Keratinocyte (primary cell): ENCODE data around the gene SLC4A2. TPM values are rescaled to one million over a fixed set of nuclear protein-coding genes. Genes with fewer than 3 reads are reported as not detected.
A peak's percentile ranks its signal among the peaks of the same experiment; 100 is the strongest.

Source experiments
- DNase-seq: peaks from one replicate; pipeline ENCODE4 v3.0.0-alpha.2; 2011; ENCODE audit warnings: low read depth, missing footprints, low spot score
- FAIRE-seq: peaks from 2 replicates; lab custom pipeline; 2011; peaks lifted over from hg19 to GRCh38; lab: Jason Lieb, UNC
- H2AFZ ChIP-seq: 2 replicates; pipeline ENCODE4 v1.6.0; 2012; ENCODE audit warnings: low read length, control low read depth, inconsistent platforms; ENCODE audit not compliant: control insufficient read depth
- H3K27ac ChIP-seq: 2 replicates; pipeline ENCODE4 v1.5.1; 2011; ENCODE audit warnings: low read length; ENCODE audit not compliant: control insufficient read depth, insufficient read depth
- H3K27me3 ChIP-seq: 3 replicates; pipeline ENCODE4 v1.6.0; 2011; ENCODE audit warnings: low read length; ENCODE audit not compliant: control insufficient read depth, insufficient read depth; ENCODE audit errors: extremely low read depth
- H3K36me3 ChIP-seq, 2 experiments: 2 replicates in 1 of 2; 3 replicates in 1 of 2; pipeline ENCODE4 v1.5.1; 2011; ENCODE audit warnings: low read length in 2 of 2, mild to moderate bottlenecking in 1 of 2; ENCODE audit not compliant: control insufficient read depth in 2 of 2, insufficient read depth in 2 of 2; ENCODE audit errors: extremely low read depth in 1 of 2
- H3K4me1 ChIP-seq: 3 replicates; pipeline ENCODE4 v1.5.1; 2011; ENCODE audit warnings: low read length; ENCODE audit not compliant: control insufficient read depth, insufficient read depth; ENCODE audit errors: extremely low read depth
- H3K4me2 ChIP-seq: 3 replicates; pipeline ENCODE4 v1.6.0; 2011; ENCODE audit warnings: low read depth, low read length; ENCODE audit not compliant: control insufficient read depth, insufficient read depth; ENCODE audit errors: extremely low read depth
- H3K4me3 ChIP-seq, 3 experiments: fragments of 200-600 bp in 1 of 3; sonication (generic) in 1 of 3; 2 replicates in 2 of 3; 3 replicates in 1 of 3; pipeline ENCODE4 v1.5.1; 2011 to 2016; ENCODE audit warnings: low read length in 3 of 3, mild to moderate bottlenecking in 3 of 3, control low read depth in 2 of 3, inconsistent platforms in 1 of 3, low read depth in 1 of 3, mixed read lengths in 1 of 3, mixed run types in 1 of 3, moderate library complexity in 1 of 3; ENCODE audit not compliant: control insufficient read depth in 2 of 3, insufficient read depth in 2 of 3; ENCODE audit errors: extremely low read depth in 1 of 3
- H3K79me2 ChIP-seq: 2 replicates; pipeline ENCODE4 v1.6.0; 2012; ENCODE audit warnings: low read length; ENCODE audit not compliant: control insufficient read depth, insufficient read depth
- H3K9ac ChIP-seq: 3 replicates; pipeline ENCODE4 v1.6.0; 2011; ENCODE audit warnings: low read length; ENCODE audit not compliant: control insufficient read depth, insufficient read depth; ENCODE audit errors: extremely low read depth
- H3K9me1 ChIP-seq: 3 replicates; pipeline ENCODE4 v1.6.0; 2011; ENCODE audit warnings: low read length; ENCODE audit not compliant: control insufficient read depth, insufficient read depth; ENCODE audit errors: extremely low read depth
- H3K9me3 ChIP-seq: 2 replicates; pipeline ENCODE4 v1.5.1; 2012; ENCODE audit warnings: low read depth, low read length; ENCODE audit not compliant: control insufficient read depth
- H4K20me1 ChIP-seq: 3 replicates; pipeline ENCODE4 v1.6.0; 2011; ENCODE audit warnings: low read length; ENCODE audit not compliant: control insufficient read depth, insufficient read depth; ENCODE audit errors: extremely low read depth
- CTCF ChIP-seq, 3 experiments: IDR thresholded peaks in 1 of 3; conservative IDR thresholded peaks in 1 of 3; optimal IDR thresholded peaks in 1 of 3; 2 replicates in 2 of 3; 3 replicates in 1 of 3; pipeline versions ENCODE3 to v1.5.1; 2011; ENCODE audit warnings: low read length in 3 of 3, mild to moderate bottlenecking in 3 of 3, moderate library complexity in 2 of 3, control low read depth in 1 of 3, inconsistent platforms in 1 of 3; ENCODE audit not compliant: insufficient read depth in 2 of 3; ENCODE audit errors: extremely low read depth in 1 of 3
- EZH2 ChIP-seq: IDR thresholded peaks from one replicate; pipeline ENCODE4 v1.6.1; 2012; ENCODE audit warnings: inconsistent platforms, mild to moderate bottlenecking, low read length, moderate library complexity
- dilution Hi-C: fragments of 300-500 bp; cut with MboI; formaldehyde crosslinking; loops from one replicate; pipeline ENCODE4 v1.7.0; 2020; ENCODE audit warnings: low sequenced_read_pairs; ENCODE audit not compliant: extremely low pct_ligation_motif_present
- polyA plus RNA-seq, 5 experiments: library from polyadenylated mRNA; depleted of rRNA in 3 of 5; stranded (reverse) in 3 of 5; stranded (forward) in 1 of 5; unstranded in 1 of 5; fragments of >200 nt; gene quantifications; 1 replicate in 1 of 5; 2 replicates in 3 of 5; 3 replicates in 1 of 5; pipeline versions ENCODE4 v1.2.1 to v1.2.3, GENCODE V29; 2011 to 2012; ENCODE audit warnings: missing spikeins in 2 of 5, low read depth in 1 of 5, low replicate concordance in 1 of 5

SLC4A2 gene
- polyA plus RNA-seq, 1 donor (not counting 4 experiments of a cell fraction or from before 2014, with no cell fraction given), result 33.8 TPM

GRCh38 chr7:151116603-151117440, 57.4 kb downstream of the SLC4A2 start:
- dilution Hi-C loops, result no loop called here
- peaks cover 6% of the 10 kb centered on the region for H4K20me1 ChIP-seq
- H3K27ac ChIP-seq, result peak overlapping the region; percentile 70
- no peaks in the 10 kb centered on the region for H3K9me3 ChIP-seq
- peaks cover 30 to 32% of the 10 kb centered on the region in 2 experiments for H3K36me3 ChIP-seq
- FAIRE-seq (no peak), DNase-seq (no peak)
- H3K9me1 ChIP-seq, result no peaks in the 10 kb centered on the region
- peak overlapping the region; percentile 80 for H3K9ac ChIP-seq
- H3K79me2 ChIP-seq, result peaks cover 53% of the 10 kb centered on the region
- peak overlapping the region; percentile 96 for H3K4me2 ChIP-seq
- peaks cover 26% of the 10 kb centered on the region for H3K4me1 ChIP-seq
- peak overlapping the region; percentile 53 to 81 (median 81) for H3K4me3 ChIP-seq
- TF ChIP-seq CTCF (optimal IDR thresholded peaks at IDR 0.05 in 1 of 3, IDR thresholded peaks at IDR 0.05 in 1 of 3, conservative IDR thresholded peaks at IDR 0.05 in 1 of 3; ENCODE audit: extremely low read depth in 1 of 3, insufficient read depth in 2 of 3, low read length in 3 of 3), result no peak
- no peak for TF ChIP-seq EZH2
- H3K27me3 ChIP-seq, result no peaks in the 10 kb centered on the region
- no peak overlapping the region for H2AFZ ChIP-seq

- H3K4me3 ChIP-seq, result peak overlapping the region; percentile 53 to 81 (median 81)
- H3K9me3 ChIP-seq, result no peaks in the 10 kb centered on the region
- H4K20me1 ChIP-seq, result peaks cover 6% of the 10 kb centered on the region
- peaks cover 30 to 36% of the 10 kb centered on the region in 2 experiments for H3K36me3 ChIP-seq
- peak overlapping the region; percentile 8 for H3K27ac ChIP-seq
- H3K4me2 ChIP-seq, result peak overlapping the region; percentile 96
- DNase-seq (no peak), FAIRE-seq (no peak)
- H3K79me2 ChIP-seq, result peaks cover 46% of the 10 kb centered on the region
- H3K27me3 ChIP-seq, result no peaks in the 10 kb centered on the region
- peak overlapping the region; percentile 80 for H3K9ac ChIP-seq
- peaks cover 26% of the 10 kb centered on the region for H3K4me1 ChIP-seq
- H2AFZ ChIP-seq, result no peak overlapping the region
- H3K9me1 ChIP-seq, result no peaks in the 10 kb centered on the region
- dilution Hi-C loops, result no loop called here
- no peak for TF ChIP-seq CTCF (optimal IDR thresholded peaks at IDR 0.05 in 1 of 3, IDR thresholded peaks at IDR 0.05 in 1 of 3, conservative IDR thresholded peaks at IDR 0.05 in 1 of 3; ENCODE audit: extremely low read depth in 1 of 3, insufficient read depth in 2 of 3, low read length in 3 of 3)
- TF ChIP-seq EZH2, result no peak
Observed at GRCh38 chr7:151117565-151117964, 58.2 kb downstream of the SLC4A2 start.
